Stimulated activated naive CD8-positive, alpha-beta T cell treated with anti-CD3 and anti-CD28 coated beads, Interleukin-15, Interleukin-2, amounts not matched to agents 100 ng/mL and 50 ng/mL, for 24 hours (primary cell): ENCODE results near the gene NPAS2.

Source experiments
- H3K27ac Mint-ChIP-seq: one replicate; pipeline ENCODE4 v1.8.0; 2021; ENCODE audit warnings: mild to moderate bottlenecking, mixed read lengths
- H3K27me3 Mint-ChIP-seq: one replicate; pipeline ENCODE4 v1.8.0; 2021; ENCODE audit warnings: mixed read lengths
- H3K36me3 Mint-ChIP-seq: one replicate; pipeline ENCODE4 v1.8.0; 2021; ENCODE audit warnings: low read depth, mixed read lengths
- H3K4me1 Mint-ChIP-seq: one replicate; pipeline ENCODE4 v1.8.0; 2021; ENCODE audit warnings: low read depth, mixed read lengths
- H3K4me3 Mint-ChIP-seq: one replicate; pipeline ENCODE4 v1.8.0; 2021; ENCODE audit warnings: mild to moderate bottlenecking, mixed read lengths
- H3K9me3 Mint-ChIP-seq: one replicate; pipeline ENCODE4 v1.8.0; 2021; ENCODE audit warnings: mixed read lengths

The NPAS2 gene

DNA sequence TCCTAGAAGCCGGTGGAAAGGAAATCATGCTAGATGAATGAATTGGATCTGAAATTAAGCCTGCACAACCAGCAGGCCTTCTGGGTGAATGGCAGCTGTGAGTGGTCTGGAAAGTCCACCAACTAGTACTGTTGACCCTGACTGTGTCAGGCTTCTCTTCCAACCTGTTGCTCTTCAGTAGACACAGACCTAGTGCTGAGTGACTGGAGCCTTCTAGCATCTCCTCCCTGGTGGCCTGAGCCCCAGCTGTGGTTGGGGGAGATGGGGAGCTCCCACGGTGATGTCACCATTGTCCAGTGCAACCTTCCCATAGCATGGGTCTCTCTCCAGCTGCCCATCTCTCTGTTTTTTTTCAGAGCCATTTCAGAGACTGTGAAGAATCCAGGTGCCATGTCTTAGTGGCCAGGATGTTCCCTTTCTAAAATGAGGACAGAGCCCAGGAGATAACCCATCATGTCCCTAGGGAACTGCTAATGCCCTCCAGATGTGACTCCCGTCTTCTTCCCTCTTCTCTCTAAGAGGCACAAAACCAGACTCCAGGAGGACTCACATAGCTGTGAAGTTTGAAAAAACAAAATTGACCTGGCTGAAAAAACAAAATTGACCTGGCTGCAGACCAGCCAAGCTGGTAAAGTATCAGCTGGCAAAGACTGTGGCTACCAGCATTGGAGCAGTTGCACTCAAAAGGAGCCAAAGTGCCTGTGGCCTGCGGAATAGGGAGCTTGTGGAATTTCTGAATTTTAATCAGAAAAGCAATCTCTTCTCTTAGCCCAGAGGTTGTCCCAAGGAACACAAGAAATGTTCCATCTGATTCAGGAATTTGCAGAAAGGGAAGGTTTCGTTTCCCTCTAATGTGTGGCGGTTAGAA, 114.8 kb downstream of the NPAS2 start:
- Mint-ChIP-seq H3K9me3 (no peaks in the 10 kb centered on the region), H3K36me3 (no peaks in the 10 kb centered on the region), H3K27ac (no peak overlapping the region), H3K4me1 (no peaks in the 10 kb centered on the region), H3K4me3 (no peak overlapping the region), H3K27me3 (no peaks in the 10 kb centered on the region)

DNA sequence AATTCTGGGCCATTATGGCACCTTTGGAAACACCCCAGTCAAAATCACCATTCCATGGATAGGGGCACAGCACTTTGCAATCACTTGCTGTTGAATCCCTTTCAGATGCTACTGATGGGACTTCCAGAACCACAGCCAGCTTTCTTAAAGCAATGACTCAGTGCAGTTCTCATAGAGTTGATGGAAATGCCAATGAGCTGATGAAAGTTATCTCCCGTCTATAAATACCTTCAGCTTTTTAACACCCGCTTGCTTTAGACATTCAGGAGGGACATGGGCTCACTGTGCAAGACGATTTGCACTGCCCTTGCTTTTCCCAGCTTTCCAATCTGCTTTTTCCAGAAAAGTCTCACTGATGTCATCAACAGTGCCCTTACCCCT, 115.4 kb downstream of the NPAS2 start:
- H3K36me3 Mint-ChIP-seq: no peaks in the 10 kb centered on the region
- H3K27ac Mint-ChIP-seq: no peak overlapping the region
- no peaks in the 10 kb centered on the region for H3K9me3 Mint-ChIP-seq
- H3K4me1 Mint-ChIP-seq: peaks cover under 1% of the 10 kb centered on the region
- H3K27me3 Mint-ChIP-seq: no peaks in the 10 kb centered on the region
- no peak overlapping the region for H3K4me3 Mint-ChIP-seq

DNA sequence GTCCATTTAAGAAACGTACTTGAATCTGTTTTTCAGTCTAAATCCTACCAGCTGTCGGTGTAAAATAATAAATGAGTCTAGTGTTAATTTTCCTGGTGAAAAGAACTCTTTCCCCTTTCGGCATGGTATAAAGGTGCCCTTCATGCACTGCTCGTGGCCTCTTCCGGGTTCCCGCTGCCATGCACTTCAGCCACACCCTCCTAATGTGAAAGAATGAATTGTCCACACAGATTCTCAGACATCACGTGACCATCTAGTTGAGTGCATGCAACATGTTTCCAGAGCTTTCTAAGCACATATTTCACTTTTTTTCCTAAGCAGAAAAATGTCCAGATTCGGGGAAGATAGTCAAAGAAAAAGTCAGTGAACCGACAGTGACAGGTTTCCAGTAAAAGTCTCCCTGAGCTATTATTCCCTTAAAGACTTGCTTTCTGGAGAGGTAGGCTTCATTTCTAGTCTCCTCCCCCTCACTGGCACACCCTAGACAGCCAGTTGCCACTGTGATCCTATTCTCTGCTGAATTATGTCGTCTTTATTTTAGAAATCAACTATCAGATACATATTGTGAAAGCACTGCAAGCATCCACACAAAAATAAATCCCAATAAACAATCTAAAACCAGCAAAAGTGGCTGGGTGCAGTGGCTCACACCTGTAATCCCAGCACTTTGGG, 116.3 kb downstream of the NPAS2 start:
- H3K9me3 Mint-ChIP-seq: no peaks in the 10 kb centered on the region
- H3K27me3 Mint-ChIP-seq: no peaks in the 10 kb centered on the region
- H3K4me3 Mint-ChIP-seq: no peak overlapping the region
- no peak overlapping the region for H3K27ac Mint-ChIP-seq
- peaks cover 9% of the 10 kb centered on the region for H3K4me1 Mint-ChIP-seq
- no peaks in the 10 kb centered on the region for H3K36me3 Mint-ChIP-seq

DNA sequence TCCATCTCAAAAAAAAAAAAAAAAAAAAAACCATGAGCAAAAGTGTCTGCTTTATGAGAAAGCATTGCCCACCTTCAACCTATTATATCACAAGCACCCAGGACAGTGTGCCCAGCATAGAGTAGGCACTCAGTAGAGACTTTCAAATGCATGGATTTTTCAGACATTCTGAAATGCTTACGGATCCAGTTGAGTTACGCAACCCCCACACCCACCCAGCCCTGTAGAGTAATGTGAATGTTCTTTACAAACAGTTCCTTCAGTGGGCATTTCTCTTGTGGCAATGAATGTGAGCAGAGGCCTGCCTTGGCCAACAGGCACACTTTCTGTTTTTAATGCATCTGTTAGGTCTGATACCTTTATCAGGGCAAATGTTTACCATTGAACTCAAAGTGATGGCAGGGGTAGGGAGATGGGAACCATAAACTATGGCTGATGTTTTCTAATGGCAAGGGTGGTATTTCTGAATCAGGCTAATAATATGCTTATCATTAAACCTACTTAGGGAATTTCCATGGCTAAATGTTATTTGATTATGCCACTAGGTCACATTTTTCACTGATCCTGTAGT, 117.1 kb downstream of the NPAS2 start:
- H3K36me3 Mint-ChIP-seq: no peaks in the 10 kb centered on the region
- H3K9me3 Mint-ChIP-seq: no peaks in the 10 kb centered on the region
- H3K4me3 Mint-ChIP-seq: no peak overlapping the region
- no peak overlapping the region for H3K27ac Mint-ChIP-seq
- peaks cover 17% of the 10 kb centered on the region for H3K4me1 Mint-ChIP-seq
- no peaks in the 10 kb centered on the region for H3K27me3 Mint-ChIP-seq

DNA sequence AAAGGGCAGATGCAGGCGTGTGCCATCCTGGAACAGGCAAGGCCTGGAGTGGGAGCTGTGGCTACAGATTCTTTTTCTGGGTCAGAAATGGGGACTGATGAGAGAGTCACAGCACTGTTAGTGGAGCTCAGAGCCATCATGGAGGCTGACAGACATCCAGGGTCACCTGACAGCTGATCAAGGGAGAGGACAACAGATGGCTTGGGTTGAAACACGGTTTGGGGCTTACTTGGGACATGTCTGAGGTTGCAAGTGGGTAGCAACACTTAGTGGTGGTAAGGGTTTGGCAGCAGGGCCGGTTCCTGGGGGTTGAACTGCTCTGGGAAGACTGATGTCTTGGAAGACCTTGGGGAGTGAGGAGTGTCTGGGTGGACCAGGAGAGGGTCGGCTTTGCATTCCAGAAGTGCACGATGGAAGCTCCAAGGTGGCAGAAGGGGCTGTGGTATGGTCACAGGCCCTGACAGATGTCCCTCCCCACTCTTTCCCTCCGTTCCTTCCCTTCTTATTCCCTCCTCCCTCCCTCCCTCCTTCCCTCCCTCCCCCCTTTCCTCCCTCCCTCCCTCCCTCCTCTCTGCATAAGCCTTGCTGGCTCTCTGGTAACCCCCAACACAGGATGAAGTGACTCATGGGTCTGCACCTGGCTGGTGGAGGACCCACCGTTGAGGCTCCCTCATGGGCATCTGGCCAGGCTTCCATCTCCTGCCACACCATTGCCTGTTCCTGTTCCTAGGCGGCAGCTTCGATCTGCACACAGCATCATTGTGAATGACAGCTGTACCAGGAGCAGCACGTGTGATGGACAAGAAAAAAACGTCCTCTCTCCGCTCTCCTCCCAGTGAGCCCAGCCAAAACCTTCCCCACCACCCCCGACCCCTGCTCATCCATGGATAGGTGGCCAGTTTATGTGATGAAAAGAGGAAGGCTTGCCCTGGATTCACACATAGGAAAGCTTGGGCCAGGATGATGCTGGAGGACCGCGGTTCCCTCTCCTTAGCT, 118.4 kb downstream of the NPAS2 start:
- peaks cover 17% of the 10 kb centered on the region for H3K4me1 Mint-ChIP-seq
- H3K4me3 Mint-ChIP-seq: no peak overlapping the region
- no peak overlapping the region for H3K27ac Mint-ChIP-seq
- H3K27me3 Mint-ChIP-seq: no peaks in the 10 kb centered on the region
- no peaks in the 10 kb centered on the region for H3K9me3 Mint-ChIP-seq
- H3K36me3 Mint-ChIP-seq: no peaks in the 10 kb centered on the region

DNA sequence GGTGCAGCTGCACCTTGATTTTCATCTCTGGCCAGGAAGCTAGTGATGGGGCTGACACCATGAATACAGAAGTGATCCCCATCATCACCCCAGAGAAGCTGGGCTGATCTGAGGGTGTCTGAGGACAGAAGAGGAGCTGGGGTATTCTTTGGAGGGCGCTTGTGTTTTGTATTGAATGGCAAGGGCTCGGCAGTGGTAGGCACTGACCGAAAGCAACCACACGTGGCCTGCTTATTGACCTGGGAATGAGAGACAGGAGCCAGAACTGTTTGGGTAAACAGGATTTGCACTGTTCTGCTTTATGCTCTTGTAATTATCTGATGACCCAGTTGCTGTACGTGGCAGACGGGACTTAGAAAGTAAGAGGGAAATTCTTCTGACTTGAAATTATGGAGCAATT, 119.5 kb downstream of the NPAS2 start:
- Mint-ChIP-seq H3K9me3 (no peaks in the 10 kb centered on the region), H3K27me3 (no peaks in the 10 kb centered on the region), H3K36me3 (no peaks in the 10 kb centered on the region), H3K4me3 (no peak overlapping the region), H3K4me1 (peaks cover 17% of the 10 kb centered on the region), H3K27ac (no peak overlapping the region)

DNA sequence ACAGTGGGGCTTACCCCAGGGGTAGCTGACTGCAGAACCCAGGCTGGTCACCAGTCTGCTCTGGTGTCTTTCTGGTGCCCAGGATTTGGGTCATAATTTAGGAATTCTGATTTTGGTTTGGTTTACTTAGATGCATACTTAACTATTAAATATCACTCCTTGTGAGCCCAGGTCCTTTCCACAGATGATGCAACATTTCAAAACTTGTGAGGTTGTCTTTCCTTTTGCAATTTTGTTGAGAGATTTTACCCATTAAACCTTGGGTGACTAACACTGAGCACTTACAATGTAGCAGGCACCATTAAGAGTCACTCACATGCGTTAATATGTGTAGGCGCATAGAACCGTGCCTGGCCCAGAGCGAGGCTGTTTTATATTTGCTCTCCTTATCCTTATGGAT, 120.3 kb downstream of the NPAS2 start:
- H3K4me1 Mint-ChIP-seq: peaks cover 17% of the 10 kb centered on the region
- H3K27me3 Mint-ChIP-seq: no peaks in the 10 kb centered on the region
- H3K27ac Mint-ChIP-seq: no peak overlapping the region
- H3K36me3 Mint-ChIP-seq: no peaks in the 10 kb centered on the region
- no peak overlapping the region for H3K4me3 Mint-ChIP-seq
- H3K9me3 Mint-ChIP-seq: no peaks in the 10 kb centered on the region

DNA sequence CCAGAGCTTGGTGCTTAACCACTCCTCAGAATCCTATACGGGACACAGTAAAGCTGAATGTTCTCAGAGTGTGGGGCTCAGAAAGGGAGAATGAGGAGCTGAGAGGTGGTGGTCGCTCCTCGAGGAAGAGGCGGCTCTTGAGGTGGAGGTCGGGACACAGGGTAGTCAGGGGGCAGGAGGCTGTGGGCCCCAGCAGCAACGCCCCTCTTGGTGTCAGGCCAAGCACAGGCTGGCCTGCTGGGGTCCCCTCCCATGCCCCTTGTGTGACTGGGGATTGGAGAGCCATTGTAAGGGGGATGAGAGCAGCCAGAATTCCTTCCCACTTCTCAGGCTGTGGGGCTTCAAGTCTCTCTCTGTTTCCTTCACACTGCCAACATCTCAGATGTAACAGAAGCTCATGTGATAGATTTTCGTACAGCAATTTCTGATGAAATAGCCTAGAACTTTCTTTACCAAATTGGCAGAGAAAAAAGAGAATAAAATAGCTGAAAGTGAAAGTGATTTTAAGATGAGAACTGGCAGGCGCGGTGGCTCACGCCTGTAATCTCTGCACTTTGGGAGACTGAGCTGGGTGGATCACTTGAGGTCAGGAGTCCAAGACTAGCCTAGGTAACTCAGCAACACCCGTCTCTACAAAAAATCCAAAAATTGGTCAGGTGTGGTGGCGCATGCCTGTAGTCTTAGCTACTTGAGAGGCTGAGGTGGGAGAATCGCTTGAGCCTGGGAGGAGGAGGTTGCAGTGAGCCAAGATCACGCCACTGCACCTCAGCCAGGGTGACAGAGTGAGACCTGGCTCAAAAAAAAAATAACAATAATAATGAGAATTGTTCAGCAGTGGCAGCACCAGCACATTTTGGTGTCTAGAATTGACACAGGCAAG, 121.1 kb downstream of the NPAS2 start:
- no peaks in the 10 kb centered on the region for H3K9me3 Mint-ChIP-seq
- peaks cover 17% of the 10 kb centered on the region for H3K4me1 Mint-ChIP-seq
- peak overlapping the region; percentile 57 for H3K27ac Mint-ChIP-seq
- H3K4me3 Mint-ChIP-seq: peak overlapping the region; percentile 36
- no peaks in the 10 kb centered on the region for H3K36me3 Mint-ChIP-seq
- H3K27me3 Mint-ChIP-seq: no peaks in the 10 kb centered on the region

DNA sequence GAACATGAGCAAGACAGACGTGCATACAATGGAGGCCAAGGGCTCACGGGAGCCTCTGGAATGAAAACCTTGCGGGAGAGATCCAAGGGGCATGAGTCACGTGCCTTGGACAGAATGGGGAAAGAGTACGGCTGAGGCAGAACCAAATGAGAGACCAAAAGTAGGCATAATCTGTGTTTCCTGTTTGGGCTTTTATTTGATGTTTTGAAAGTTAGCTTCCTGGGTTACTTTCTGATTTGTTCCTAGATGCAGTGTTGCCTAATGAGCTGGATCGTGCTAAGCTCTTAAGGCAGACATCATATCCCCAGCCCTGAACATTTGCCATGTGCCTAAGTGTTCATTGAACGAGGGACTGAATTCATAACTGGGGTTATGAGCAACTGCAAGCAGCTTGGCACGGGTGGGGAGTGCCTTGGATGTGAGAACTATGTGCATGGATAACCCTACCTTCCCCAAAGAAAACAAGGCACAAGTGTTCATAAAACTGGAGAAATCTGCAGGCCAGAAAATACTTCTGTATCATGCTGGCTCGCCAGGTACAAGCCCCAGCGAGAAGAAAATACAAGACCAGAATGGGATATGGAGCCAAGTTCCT, 121.8 kb downstream of the NPAS2 start:
- Mint-ChIP-seq H3K27me3 (peaks cover 4% of the 10 kb centered on the region), H3K4me1 (peaks cover 17% of the 10 kb centered on the region), H3K9me3 (no peaks in the 10 kb centered on the region)

DNA sequence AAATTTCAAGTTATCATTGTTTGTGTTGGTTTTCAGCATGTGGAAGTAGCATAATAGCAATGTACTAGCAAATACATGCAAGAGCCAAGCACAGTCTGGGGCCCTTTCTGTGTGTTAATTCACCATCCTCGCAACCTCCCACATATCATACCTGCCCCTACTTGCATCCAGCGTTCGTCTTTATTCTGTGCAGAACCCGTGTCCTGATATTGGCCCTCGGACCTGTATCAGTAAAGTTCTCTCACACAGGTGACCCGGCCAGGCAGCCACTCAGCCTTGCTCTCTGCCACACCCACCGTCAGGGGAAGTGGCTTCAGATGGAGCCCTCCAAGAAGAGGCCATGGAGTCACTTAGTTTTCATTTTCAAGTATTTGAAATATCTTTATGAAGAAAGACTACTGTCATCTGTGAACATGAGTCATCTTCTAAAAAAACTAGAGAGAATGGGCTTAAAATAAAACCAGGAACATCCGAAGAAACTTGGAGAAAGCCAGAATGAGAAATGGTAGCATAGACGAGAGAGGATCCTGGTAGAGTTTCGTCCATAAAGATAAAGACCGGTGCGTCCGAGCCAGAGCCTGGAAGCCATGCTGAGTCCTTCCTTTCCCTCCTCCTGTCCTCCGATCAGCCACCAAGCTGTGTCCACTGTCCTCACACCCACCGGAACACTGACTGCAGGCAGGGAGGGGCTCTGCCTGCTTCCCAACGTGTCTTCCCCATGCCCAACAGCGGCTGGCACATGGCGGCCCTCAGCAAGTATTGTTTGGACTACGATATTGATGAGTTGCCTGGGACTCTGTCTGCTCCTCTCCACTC, 124.9 kb downstream of the NPAS2 start:
- Mint-ChIP-seq H3K4me3 (no peak overlapping the region), H3K27me3 (peaks cover 12% of the 10 kb centered on the region), H3K27ac (no peak overlapping the region), H3K9me3 (no peaks in the 10 kb centered on the region), H3K36me3 (no peaks in the 10 kb centered on the region), H3K4me1 (peaks cover 17% of the 10 kb centered on the region)

More for the DNA sequence above, 121.8 kb downstream of the NPAS2 start:
- H3K27ac Mint-ChIP-seq: peak overlapping the region; percentile 12
- peak overlapping the region; percentile 36 for H3K4me3 Mint-ChIP-seq
- H3K36me3 Mint-ChIP-seq: no peaks in the 10 kb centered on the region

DNA sequence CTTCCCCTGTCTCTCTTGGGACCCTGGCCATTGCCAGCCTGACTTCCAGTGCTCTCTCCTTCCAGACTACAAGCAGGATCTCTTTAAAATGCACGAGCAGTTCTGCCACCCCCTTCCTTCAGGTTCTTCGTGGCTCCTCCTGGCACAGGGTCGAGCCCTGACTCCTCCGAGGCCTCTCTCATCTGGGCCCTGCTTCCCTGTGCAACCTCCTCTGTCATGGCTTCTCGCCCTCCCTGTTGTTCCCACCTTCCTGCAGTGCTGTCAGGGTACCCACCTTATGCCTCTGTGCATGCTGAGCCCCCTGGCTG, 125.4 kb downstream of the NPAS2 start:
- no peak overlapping the region for H3K27ac Mint-ChIP-seq
- no peaks in the 10 kb centered on the region for H3K36me3 Mint-ChIP-seq
- peaks cover 16% of the 10 kb centered on the region for H3K4me1 Mint-ChIP-seq
- H3K4me3 Mint-ChIP-seq: no peak overlapping the region
- no peaks in the 10 kb centered on the region for H3K9me3 Mint-ChIP-seq
- H3K27me3 Mint-ChIP-seq: peaks cover 12% of the 10 kb centered on the region

DNA sequence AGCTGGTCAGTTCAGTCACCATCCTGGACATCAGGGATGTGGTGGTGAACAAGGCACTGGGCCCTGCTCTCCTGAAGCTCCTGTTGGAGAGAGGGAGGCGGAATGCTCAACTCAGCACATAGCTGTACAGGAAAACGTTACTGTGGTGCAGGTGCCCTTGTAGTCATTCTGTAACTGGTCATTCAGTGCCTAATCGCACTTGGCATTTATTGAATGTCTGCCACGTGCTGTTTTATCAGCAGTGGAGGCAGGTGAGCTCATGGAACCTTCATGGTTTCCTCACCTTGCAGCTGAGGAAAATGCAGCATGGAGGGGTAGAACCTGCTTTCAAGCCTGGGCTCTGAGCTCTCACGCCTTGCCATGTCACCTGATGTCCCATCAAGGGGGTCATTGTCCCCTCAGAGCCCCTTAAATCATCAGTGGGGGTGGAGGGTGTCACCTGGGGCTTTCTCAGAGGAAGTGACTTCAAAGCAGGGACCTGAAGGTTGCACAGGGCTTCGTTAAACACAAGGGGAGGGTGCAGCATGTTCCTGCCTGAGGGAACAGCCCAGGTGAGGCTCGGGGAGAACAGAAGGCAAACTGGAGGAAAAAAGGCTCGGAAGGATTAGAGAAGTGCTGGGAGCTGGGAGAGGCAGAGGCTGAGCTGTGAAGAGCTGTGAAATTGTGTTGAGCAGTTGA, 126.1 kb downstream of the NPAS2 start:
- Mint-ChIP-seq H3K9me3 (no peaks in the 10 kb centered on the region), H3K27ac (no peak overlapping the region), H3K4me1 (peaks cover 9% of the 10 kb centered on the region), H3K36me3 (no peaks in the 10 kb centered on the region), H3K4me3 (no peak overlapping the region), H3K27me3 (peaks cover 12% of the 10 kb centered on the region)
